Astrocyte (in vitro differentiated cells and primary cell): Measurements from ENCODE around the gene ANKRD53. TPM values are rescaled to one million over a fixed set of nuclear protein-coding genes. Genes with fewer than 3 reads are reported as not detected.

Experiments
- DNase-seq: peaks from one replicate; pipeline ENCODE4 v3.0.0-alpha.2; 2010; ENCODE audit warnings: low read depth
- FAIRE-seq: peaks from 2 replicates; lab custom pipeline; 2011; peaks lifted over from hg19 to GRCh38; lab: Jason Lieb, UNC
- H2AFZ ChIP-seq: 2 replicates; pipeline ENCODE4 v1.6.0; 2012; ENCODE audit warnings: low read depth, low read length, inconsistent platforms
- H3K27ac ChIP-seq: 2 replicates; pipeline ENCODE4 v1.5.1; 2011; ENCODE audit warnings: low read depth, low read length, inconsistent platforms
- H3K27me3 ChIP-seq: 2 replicates; pipeline ENCODE4 v1.6.0; 2011; ENCODE audit warnings: low read length, inconsistent platforms; ENCODE audit not compliant: insufficient read depth
- H3K36me3 ChIP-seq: 2 replicates; pipeline ENCODE4 v1.5.1; 2011; ENCODE audit warnings: low read length, inconsistent platforms; ENCODE audit not compliant: insufficient read depth
- H3K4me1 ChIP-seq: 2 replicates; pipeline ENCODE4 v1.5.1; 2011; ENCODE audit warnings: low read length, inconsistent platforms; ENCODE audit not compliant: insufficient read depth
- H3K4me2 ChIP-seq: 2 replicates; pipeline ENCODE4 v1.6.0; 2012; ENCODE audit warnings: low read length, inconsistent platforms
- H3K4me3 ChIP-seq: 2 replicates; pipeline ENCODE4 v1.5.1; 2011; ENCODE audit warnings: low read depth, mild to moderate bottlenecking, low read length, inconsistent platforms; ENCODE audit not compliant: insufficient read depth
- H3K79me2 ChIP-seq: 2 replicates; pipeline ENCODE4 v1.6.0; 2012; ENCODE audit warnings: mild to moderate bottlenecking, low read length, inconsistent platforms; ENCODE audit not compliant: insufficient read depth
- H3K9ac ChIP-seq: 2 replicates; pipeline ENCODE4 v1.6.0; 2012; ENCODE audit warnings: mild to moderate bottlenecking, low read length, inconsistent platforms
- H3K9me3 ChIP-seq: 2 replicates; pipeline ENCODE4 v1.5.1; 2012; ENCODE audit warnings: low read depth, mild to moderate bottlenecking, low read length, inconsistent platforms; ENCODE audit not compliant: insufficient read depth
- H4K20me1 ChIP-seq: 2 replicates; pipeline ENCODE4 v1.6.0; 2012; ENCODE audit warnings: low read length, inconsistent platforms; ENCODE audit not compliant: insufficient read depth
- H3K27ac Mint-ChIP-seq: one replicate; pipeline ENCODE4 v1.8.0; 2021; ENCODE audit warnings: mild to moderate bottlenecking, mixed read lengths; ENCODE audit not compliant: unreplicated experiment
- H3K27me3 Mint-ChIP-seq: one replicate; pipeline ENCODE4 v1.8.0; 2021; ENCODE audit warnings: low read depth, mixed read lengths; ENCODE audit not compliant: unreplicated experiment
- H3K36me3 Mint-ChIP-seq: one replicate; pipeline ENCODE4 v1.8.0; 2021; ENCODE audit warnings: low read depth, mixed read lengths; ENCODE audit not compliant: unreplicated experiment
- H3K4me1 Mint-ChIP-seq: one replicate; pipeline ENCODE4 v1.8.0; 2021; ENCODE audit warnings: low read depth, mixed read lengths; ENCODE audit not compliant: unreplicated experiment
- H3K4me3 Mint-ChIP-seq: one replicate; pipeline ENCODE4 v1.8.0; 2021; ENCODE audit warnings: mild to moderate bottlenecking, moderate library complexity, mixed read lengths; ENCODE audit not compliant: unreplicated experiment
- H3K9me3 Mint-ChIP-seq: one replicate; pipeline ENCODE4 v1.8.0; 2021; ENCODE audit warnings: mild to moderate bottlenecking, mixed read lengths; ENCODE audit not compliant: unreplicated experiment
- CTCF ChIP-seq: IDR thresholded peaks from 2 replicates; pipeline ENCODE4 v1.5.1; 2011; ENCODE audit warnings: low read depth, mild to moderate bottlenecking, inconsistent platforms, low read length, moderate library complexity; ENCODE audit not compliant: insufficient read depth
- EZH2 ChIP-seq: IDR thresholded peaks from 2 replicates; pipeline ENCODE4 v1.6.1; 2012; ENCODE audit warnings: mild to moderate bottlenecking, low read length, inconsistent platforms; ENCODE audit not compliant: insufficient read depth
- total RNA-seq: library from RNA; stranded (reverse); gene quantifications from 2 replicates; pipeline ENCODE4 v1.2.1, GENCODE V29; 2021

Gene ANKRD53
- total RNA-seq, 1 donor from 2014 or later = 1.1 TPM

- peaks cover 66% of the 10 kb centered on the region for H3K27me3 Mint-ChIP-seq
These were observed 16.1 kb upstream of the ANKRD53 start for GRCh38 chr2:70962211-70962884.

GRCh38 chr2:70962885-70963878, 15.2 kb upstream of the ANKRD53 start:
- H4K20me1 ChIP-seq = no peaks in the 10 kb centered on the region
- TF ChIP-seq CTCF (no peak), EZH2 (no peak)
- no peaks in the 10 kb centered on the region for H3K36me3 ChIP-seq
- FAIRE-seq (no peak), DNase-seq (no peak)
- H3K4me3 ChIP-seq = no peak overlapping the region
- H3K36me3 Mint-ChIP-seq = peaks cover 1% of the 10 kb centered on the region
- peaks cover 70% of the 10 kb centered on the region for H3K27me3 Mint-ChIP-seq
- no peak overlapping the region for H3K4me3 Mint-ChIP-seq
- no peak overlapping the region for H3K27ac Mint-ChIP-seq
- H3K79me2 ChIP-seq = no peaks in the 10 kb centered on the region
- peaks cover 31% of the 10 kb centered on the region for H3K27me3 ChIP-seq
- peaks cover 5% of the 10 kb centered on the region for H3K4me1 ChIP-seq
- peaks cover 2% of the 10 kb centered on the region for H3K9me3 Mint-ChIP-seq
- no peak overlapping the region for H2AFZ ChIP-seq
- peaks cover 2% of the 10 kb centered on the region for H3K4me1 Mint-ChIP-seq
- H3K9me3 ChIP-seq = no peaks in the 10 kb centered on the region
- H3K27ac ChIP-seq = no peak overlapping the region
- no peak overlapping the region for H3K4me2 ChIP-seq
- no peak overlapping the region for H3K9ac ChIP-seq

More at GRCh38 chr2:70962211-70962884, 16.1 kb upstream of the ANKRD53 start:
- DNase-seq (no peak), FAIRE-seq (no peak)
- Mint-ChIP-seq H3K4me3 (no peak overlapping the region), H3K36me3 (peaks cover 1% of the 10 kb centered on the region), H3K27ac (no peak overlapping the region), H3K4me1 (peaks cover 2% of the 10 kb centered on the region), H3K9me3 (peaks cover 2% of the 10 kb centered on the region)
- no peak overlapping the region for H3K4me3 ChIP-seq
- H3K36me3 ChIP-seq = no peaks in the 10 kb centered on the region
- no peak overlapping the region for H3K4me2 ChIP-seq
- no peak overlapping the region for H3K9ac ChIP-seq
- H3K4me1 ChIP-seq = peaks cover 5% of the 10 kb centered on the region
- no peaks in the 10 kb centered on the region for H4K20me1 ChIP-seq
- peaks cover 26% of the 10 kb centered on the region for H3K27me3 ChIP-seq
- H2AFZ ChIP-seq = no peak overlapping the region
- TF ChIP-seq CTCF (no peak), EZH2 (no peak)
- no peaks in the 10 kb centered on the region for H3K9me3 ChIP-seq
- no peak overlapping the region for H3K27ac ChIP-seq
- H3K79me2 ChIP-seq = no peaks in the 10 kb centered on the region
